Mucosa of rectum (tissue), 2 donors: ENCODE data around the gene ERMAP.

Experiments used
- H3K27ac ChIP-seq, 2 donors: one replicate each; pipeline ENCODE4 v1.7.0; 2013; ENCODE audit warnings: inconsistent platforms in 2 of 2, low read depth in 2 of 2, low read length in 2 of 2
- H3K27me3 ChIP-seq, 2 donors: one replicate each; pipeline ENCODE4 v1.7.0; 2013; ENCODE audit warnings: low read length in 2 of 2; ENCODE audit not compliant: control insufficient read depth in 2 of 2, insufficient read depth in 2 of 2
- H3K36me3 ChIP-seq, 2 donors: one replicate each; pipeline ENCODE4 v1.7.0; 2013; ENCODE audit warnings: low read length in 2 of 2; ENCODE audit not compliant: control insufficient read depth in 2 of 2, insufficient read depth in 2 of 2
- H3K4me1 ChIP-seq, 2 donors: one replicate each; pipeline ENCODE4 v1.7.0; 2013; ENCODE audit warnings: low read length in 2 of 2, mild to moderate bottlenecking in 1 of 2; ENCODE audit not compliant: control insufficient read depth in 2 of 2, insufficient read depth in 2 of 2
- H3K4me3 ChIP-seq, 2 donors: one replicate each; pipeline ENCODE4 v1.7.0; 2013; ENCODE audit warnings: low read length in 2 of 2
- H3K9ac ChIP-seq, 2 donors: one replicate each; pipeline ENCODE4 v1.7.0; 2013; ENCODE audit warnings: low read length in 2 of 2, low read depth in 1 of 2, mild to moderate bottlenecking in 1 of 2
- H3K9me3 ChIP-seq, 2 donors: one replicate each; pipeline ENCODE4 v1.7.0; 2013; ENCODE audit warnings: low read length in 2 of 2; ENCODE audit not compliant: control insufficient read depth in 2 of 2
- donor health status: healthy.
- donor health status: Normal muscosa, but diverticular disease.

The ERMAP gene

DNA sequence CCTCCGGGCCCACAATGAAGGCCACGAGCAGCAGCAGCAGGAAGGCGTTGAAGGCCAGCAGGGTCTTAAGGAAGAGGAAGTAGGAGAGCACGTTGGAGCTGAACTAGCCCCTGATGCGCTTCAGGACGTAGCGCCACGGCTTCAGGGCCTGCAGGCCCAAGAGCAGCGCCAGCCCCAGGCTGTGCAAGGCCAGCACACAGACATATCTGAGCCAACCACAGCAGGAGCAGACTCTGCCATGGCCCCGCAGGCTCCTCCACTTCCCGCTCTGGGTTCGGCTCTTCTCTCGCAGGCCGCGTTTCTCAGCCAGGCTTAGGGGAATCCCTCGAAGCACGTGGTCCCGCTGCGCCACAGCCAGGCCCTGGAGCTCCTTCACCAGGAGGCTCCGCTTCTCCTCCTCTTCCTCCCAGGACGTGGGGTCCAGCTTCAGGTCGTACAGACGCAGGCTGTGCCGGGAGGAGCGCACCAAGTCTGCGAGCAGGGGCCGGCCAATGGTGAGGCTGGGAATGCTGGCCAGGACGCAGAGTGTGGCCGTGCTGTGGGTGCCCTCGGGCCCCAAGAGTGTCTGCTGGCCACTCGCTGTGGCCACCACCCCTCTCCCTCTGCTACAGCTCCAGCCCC is 71.2 kb downstream of the ERMAP start:
- Histone ChIP-seq H3K27me3 (no peaks in the 10 kb centered on the region), H3K4me1 (no peaks in the 10 kb centered on the region), H3K4me3 (no peak overlapping the region), H3K9ac (no peak overlapping the region), H3K36me3 (no peaks in the 10 kb centered on the region), H3K27ac (no peak overlapping the region), H3K9me3 (no peaks in the 10 kb centered on the region)

DNA sequence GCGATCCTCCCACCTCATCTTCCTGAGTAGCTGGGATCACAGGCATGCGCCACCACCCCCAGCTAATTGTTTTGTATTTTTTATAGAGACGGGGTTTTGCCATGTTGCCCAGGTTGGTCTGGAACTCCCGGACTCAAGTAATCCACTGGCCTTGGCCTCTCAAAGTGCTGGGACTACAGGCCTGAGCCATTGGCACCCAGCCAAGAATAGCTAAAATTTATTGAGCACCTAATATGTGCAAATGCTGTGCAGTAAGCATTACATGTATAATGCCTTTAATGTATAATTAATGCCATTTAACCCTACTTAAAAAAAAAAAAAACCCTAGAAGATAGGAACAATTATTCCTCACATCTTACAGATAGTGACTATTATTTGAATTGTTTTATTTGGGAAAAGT is 72.3 kb downstream of the ERMAP start:
- H3K36me3 ChIP-seq, result no peaks in the 10 kb centered on the region
- H3K4me3 ChIP-seq, result no peak overlapping the region
- no peaks in the 10 kb centered on the region for H3K4me1 ChIP-seq
- no peak overlapping the region for H3K9ac ChIP-seq
- H3K27me3 ChIP-seq, result no peaks in the 10 kb centered on the region
- no peak overlapping the region for H3K27ac ChIP-seq
- no peaks in the 10 kb centered on the region for H3K9me3 ChIP-seq

DNA sequence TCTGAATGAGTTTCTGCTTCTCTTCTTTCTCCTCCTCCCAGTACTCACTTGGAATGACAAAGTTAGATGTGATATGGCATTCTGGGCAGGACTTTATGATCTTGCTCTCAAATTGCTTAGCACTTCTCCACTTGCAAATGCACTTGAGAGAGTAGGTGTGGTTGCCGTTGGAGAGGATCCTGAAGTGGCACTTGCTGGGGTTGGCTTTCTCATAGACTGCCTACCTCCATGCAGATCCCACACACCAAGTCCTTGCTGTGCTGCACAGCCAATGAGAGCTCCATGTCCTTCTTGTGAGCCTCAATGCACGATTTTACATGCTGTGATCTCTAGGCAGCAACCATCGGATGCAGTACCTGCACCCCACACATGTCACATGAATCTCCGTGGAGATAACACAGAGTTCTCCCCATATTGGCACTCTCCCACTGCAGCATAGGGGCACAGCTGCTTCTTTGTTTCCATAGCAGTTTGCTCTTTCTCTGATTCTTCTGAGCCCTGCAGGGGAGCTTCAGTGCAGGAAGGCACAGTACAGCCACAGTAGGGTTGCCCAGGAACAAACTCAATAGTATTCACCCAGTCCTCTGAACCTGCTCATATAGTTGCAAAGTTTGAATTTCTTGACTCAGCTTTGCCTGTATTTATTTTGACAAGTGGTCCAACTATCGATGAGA is 74.7 kb downstream of the ERMAP start:
- H3K4me3 ChIP-seq, result no peak overlapping the region
- H3K36me3 ChIP-seq, result no peaks in the 10 kb centered on the region
- no peak overlapping the region for H3K27ac ChIP-seq
- H3K9ac ChIP-seq, result no peak overlapping the region
- H3K4me1 ChIP-seq, result no peaks in the 10 kb centered on the region
- H3K9me3 ChIP-seq, result no peaks in the 10 kb centered on the region
- H3K27me3 ChIP-seq, result no peaks in the 10 kb centered on the region
